Choroid plexus epithelial cell (primary cell): ENCODE measurements around the gene CLIP2.
"Not testable (repeated sequence)": the region's sequence is repeated elsewhere in the genome, so short reads cannot be mapped to it uniquely, and the experiment has no call there.

Source experiments
- DNase-seq: peaks from one replicate; pipeline ENCODE4 v3.0.0-alpha.2; 2010; ENCODE audit warnings: low read depth
- H3K4me3 ChIP-seq: 2 replicates; pipeline ENCODE4 v1.5.1; 2011; ENCODE audit warnings: low read depth, mild to moderate bottlenecking, control low read depth, low read length, moderate library complexity
- TF ChIP-seq, protein P1 (sequence below): conservative IDR thresholded peaks from 2 replicates; pipeline ENCODE4 v1.5.1; 2011; ENCODE audit warnings: low read depth, mild to moderate bottlenecking, control low read depth, inconsistent platforms, low read length, moderate library complexity

Gene CLIP2

GRCh38 chr7:74289018-74289658 lies at the start of gene CLIP2:
Gene CLIP2 (plus strand): TSS chr7:74289407. CDS start chr7:74317547, 28,140 bp downstream.
- peak within 1 kb of the TSS; percentile 72 for H3K4me3 ChIP-seq
- DNase-seq: peak; percentile 81
- TF ChIP-seq, protein P1, sequence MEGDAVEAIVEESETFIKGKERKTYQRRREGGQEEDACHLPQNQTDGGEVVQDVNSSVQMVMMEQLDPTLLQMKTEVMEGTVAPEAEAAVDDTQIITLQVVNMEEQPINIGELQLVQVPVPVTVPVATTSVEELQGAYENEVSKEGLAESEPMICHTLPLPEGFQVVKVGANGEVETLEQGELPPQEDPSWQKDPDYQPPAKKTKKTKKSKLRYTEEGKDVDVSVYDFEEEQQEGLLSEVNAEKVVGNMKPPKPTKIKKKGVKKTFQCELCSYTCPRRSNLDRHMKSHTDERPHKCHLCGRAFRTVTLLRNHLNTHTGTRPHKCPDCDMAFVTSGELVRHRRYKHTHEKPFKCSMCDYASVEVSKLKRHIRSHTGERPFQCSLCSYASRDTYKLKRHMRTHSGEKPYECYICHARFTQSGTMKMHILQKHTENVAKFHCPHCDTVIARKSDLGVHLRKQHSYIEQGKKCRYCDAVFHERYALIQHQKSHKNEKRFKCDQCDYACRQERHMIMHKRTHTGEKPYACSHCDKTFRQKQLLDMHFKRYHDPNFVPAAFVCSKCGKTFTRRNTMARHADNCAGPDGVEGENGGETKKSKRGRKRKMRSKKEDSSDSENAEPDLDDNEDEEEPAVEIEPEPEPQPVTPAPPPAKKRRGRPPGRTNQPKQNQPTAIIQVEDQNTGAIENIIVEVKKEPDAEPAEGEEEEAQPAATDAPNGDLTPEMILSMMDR: no peak

- no peak overlapping the region for H3K4me3 ChIP-seq
- TF ChIP-seq, protein P1: no peak
- no peak for DNase-seq
Measured at GRCh38 chr7:74240482-74240881, 48.7 kb upstream of the CLIP2 start.

DNA sequence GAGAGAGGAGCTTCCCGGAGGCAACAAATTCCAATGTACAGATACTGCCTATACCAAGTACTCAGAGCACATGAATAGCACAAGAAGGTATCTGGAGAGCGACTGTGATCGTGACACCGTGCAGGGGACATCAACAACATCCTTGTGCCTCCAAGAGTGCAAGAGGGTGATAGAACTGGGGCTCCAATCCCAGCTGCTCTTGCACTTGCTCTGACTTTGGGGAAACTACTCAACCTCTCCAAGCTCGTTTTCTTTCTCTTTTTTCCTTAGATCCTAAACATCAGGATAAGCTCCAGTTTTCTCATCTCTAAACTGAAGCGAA lies 47.1 kb upstream of the CLIP2 start:
- TF ChIP-seq, protein P1: no peak
- no peak for DNase-seq

DNA sequence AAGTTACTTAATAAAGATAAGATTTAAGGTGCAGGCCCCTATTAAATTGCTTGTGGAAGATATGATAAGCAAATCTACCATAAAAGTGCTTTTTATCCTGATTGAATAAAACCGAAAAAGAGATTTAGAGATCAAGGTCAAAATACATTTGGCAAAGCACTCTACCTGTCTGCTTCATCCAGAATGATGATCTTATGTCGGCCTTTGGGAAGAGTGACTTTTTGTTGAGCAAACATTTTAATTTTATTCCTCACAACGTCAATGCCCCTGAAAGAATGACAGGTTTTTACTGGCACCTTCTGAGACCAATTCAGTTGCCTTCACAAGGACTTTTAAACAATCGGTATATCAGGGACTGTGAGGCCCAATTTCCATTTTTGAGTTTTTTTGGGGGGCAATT lies 42.7 kb upstream of the CLIP2 start:
- H3K4me3 ChIP-seq: no peak overlapping the region
- no peak for DNase-seq
- TF ChIP-seq, protein P1: no peak

More for the DNA sequence above, 47.1 kb upstream of the CLIP2 start:
- no peak overlapping the region for H3K4me3 ChIP-seq

DNA sequence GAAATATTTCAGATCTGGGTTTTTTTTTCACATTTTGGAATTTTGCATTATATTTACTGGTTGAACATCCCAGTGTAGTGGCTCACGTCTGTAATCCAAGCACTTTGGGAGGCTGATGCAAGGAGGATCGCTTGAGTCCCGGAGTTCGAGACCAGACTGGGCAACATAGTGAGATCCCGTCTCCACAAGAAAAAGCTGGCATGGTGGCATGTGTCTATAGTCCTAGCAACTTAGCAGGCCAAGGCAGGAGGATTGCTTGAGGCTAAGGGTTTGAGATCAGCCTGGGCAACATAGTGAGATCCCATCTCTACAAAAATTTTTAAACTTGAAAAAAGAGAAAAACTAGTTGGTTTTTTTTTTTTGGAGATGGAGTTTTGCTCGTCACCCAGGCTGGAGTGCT lies 41.1 kb upstream of the CLIP2 start:
- no peak overlapping the region for H3K4me3 ChIP-seq
- TF ChIP-seq, protein P1: no peak
- no peak for DNase-seq

DNA sequence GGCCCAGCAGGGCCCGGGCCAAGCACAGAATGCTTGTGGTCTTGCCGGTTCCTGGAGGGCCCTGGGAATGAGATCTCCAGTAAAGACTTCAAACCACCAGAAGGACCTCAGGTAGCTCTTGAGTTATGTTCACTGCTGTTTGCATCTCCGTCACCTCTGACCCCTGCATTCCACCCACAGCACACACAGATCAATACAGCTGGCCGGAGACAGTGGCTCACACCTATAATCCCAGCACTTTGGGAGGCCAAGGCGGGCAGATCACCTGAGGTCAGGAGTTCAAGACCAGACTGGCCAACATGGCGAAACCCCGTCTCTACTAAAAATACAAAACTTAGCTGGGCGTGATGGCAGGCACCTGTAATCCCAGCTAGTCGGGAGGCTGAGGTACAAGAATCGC lies 40.1 kb upstream of the CLIP2 start:
- not testable (repeated sequence) for H3K4me3 ChIP-seq, DNase-seq

GRCh38 chr7:74252893-74253292 lies 36.3 kb upstream of the CLIP2 start:
- TF ChIP-seq, protein P1: no peak
- H3K4me3 ChIP-seq: no peak overlapping the region
- DNase-seq: no peak

- TF ChIP-seq, protein P1: no peak
- peak overlapping the region; percentile 99 for H3K4me3 ChIP-seq
- no peak for DNase-seq
Measured at GRCh38 chr7:74253331-74253730, 35.9 kb upstream of the CLIP2 start.
